Spleen (tissue), 7 donors: Measurements from ENCODE around the gene TNFSF4.

Experiments
- CTCF ChIP-seq, 11 experiments: fragments of 200-600 bp in 7 of 11; fragments of 450-650 bp in 4 of 11; sonication (generic) in 4 of 11; IDR thresholded peaks in 8 of 11; conservative IDR thresholded peaks in 3 of 11; 1 replicate in 7 of 11; 2 replicates in 4 of 11; pipeline versions ENCODE4 v1.4.0 to v1.8.0; 2016 to 2021; ENCODE audit warnings: antibody characterized with exemption in 11 of 11, inconsistent platforms in 4 of 11, mild to moderate bottlenecking in 1 of 11
- POLR2A ChIP-seq, 3 donors: fragments of 450-650 bp; IDR thresholded peaks; one replicate each; pipeline ENCODE4 v1.5.1; 2017; ENCODE audit warnings: antibody characterized with exemption in 3 of 3, mild to moderate bottlenecking in 1 of 3
- POLR2AphosphoS5 ChIP-seq, 3 donors: sonication (generic); formaldehyde crosslinking; IDR thresholded peaks; one replicate each; pipeline ENCODE4 v1.5.1; 2017; ENCODE audit warnings: antibody characterized with exemption in 3 of 3
- donor health status: DM: no; HTN: no; CAD: no; lungs with moderate emphysema.
- donor health status: DM: no; HTN: no; CAD: no.
- donor health status: DM: no; HTN: no; CAD: no.

GRCh38 chr1:173204693-173205092 is 2.4 kb downstream of the TNFSF4 start:
- TF ChIP-seq CTCF (IDR thresholded peaks at IDR 0.05 in 8 of 11, conservative IDR thresholded peaks at IDR 0.05 in 3 of 11) (no peak), POLR2AphosphoS5 (IDR thresholded peaks at IDR 0.05) (no peak), POLR2A (IDR thresholded peaks at IDR 0.05) (no peak)
